Measurements from ENCODE around the gene TNIK.

DNA sequence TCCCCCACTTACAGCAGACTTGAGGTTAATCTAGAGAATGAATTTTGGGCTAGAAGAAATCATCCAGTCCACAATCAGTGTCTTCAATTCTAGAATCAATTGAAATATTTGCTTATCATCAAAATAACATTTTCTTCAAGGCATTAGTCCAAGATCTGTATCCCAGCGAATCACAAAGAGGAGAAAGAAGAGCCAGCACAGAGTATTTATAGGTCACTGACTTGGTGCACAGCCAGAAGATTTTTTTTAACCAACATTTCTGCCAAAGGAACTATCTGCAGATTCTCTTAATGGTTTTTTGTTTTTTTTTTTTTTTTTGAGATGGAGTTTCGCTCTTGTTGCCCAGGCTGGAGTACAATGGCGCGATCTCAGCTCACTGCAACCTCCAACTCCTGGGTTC is 178.2 kb downstream of the TNIK start:
- TF ChIP-seq CTCF (conservative IDR thresholded peaks at IDR 0.05; ENCODE audit: low read depth in 2 of 2): no peak
- TF ChIP-seq NANOG (IDR thresholded peaks at IDR 0.05; ENCODE audit: borderline replicate concordance): no peak
- TF ChIP-seq EZH2 (IDR thresholded peaks at IDR 0.05; ENCODE audit: low read depth, unreplicated experiment): no peak
- no peak for TF ChIP-seq POLR2AphosphoS5 (IDR thresholded peaks at IDR 0.05; ENCODE audit: low read depth)
- no peak for TF ChIP-seq EZH2phosphoT487 (IDR thresholded peaks at IDR 0.05; ENCODE audit: unreplicated experiment)
- TF ChIP-seq REST (IDR thresholded peaks at IDR 0.05; ENCODE audit: unreplicated experiment): no peak
- no peak for TF ChIP-seq JUNB (IDR thresholded peaks at IDR 0.05; ENCODE audit: unreplicated experiment)
- TF ChIP-seq CREB1 (CRISPR knock-in tag; IDR thresholded peaks at IDR 0.05; ENCODE audit: low read depth): no peak
- TF ChIP-seq STAT1 (IDR thresholded peaks at IDR 0.05; ENCODE audit: unreplicated experiment): no peak
- TF ChIP-seq ZNF114 (CRISPR knock-in tag; IDR thresholded peaks at IDR 0.05): no peak
